ENCODE results near the gene LSAMP.

LSAMP gene

GRCh38 chr3:116045314-116045713, 400.0 kb downstream of the LSAMP start:
- no peak for DNase-seq

GRCh38 chr3:116040152-116040551, 405.1 kb downstream of the LSAMP start:
- DNase-seq: no peak

DNA sequence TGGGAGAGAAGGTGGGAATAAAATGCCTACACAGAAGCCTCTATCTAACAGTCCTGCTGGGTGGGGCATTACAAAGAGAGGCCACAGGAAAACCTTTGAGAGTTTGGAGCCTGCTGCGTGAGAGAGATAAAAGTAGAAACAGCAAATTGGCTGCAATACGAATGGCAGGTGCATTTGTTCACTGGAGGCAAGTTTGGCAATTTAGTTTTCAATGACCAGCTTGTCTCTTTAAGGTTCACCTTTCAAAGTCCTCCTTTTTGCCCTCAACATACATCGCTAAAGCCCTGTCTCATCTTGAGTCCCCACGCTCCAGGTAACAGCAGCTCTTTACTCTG, 405.7 kb downstream of the LSAMP start:
- no peak for DNase-seq

DNA sequence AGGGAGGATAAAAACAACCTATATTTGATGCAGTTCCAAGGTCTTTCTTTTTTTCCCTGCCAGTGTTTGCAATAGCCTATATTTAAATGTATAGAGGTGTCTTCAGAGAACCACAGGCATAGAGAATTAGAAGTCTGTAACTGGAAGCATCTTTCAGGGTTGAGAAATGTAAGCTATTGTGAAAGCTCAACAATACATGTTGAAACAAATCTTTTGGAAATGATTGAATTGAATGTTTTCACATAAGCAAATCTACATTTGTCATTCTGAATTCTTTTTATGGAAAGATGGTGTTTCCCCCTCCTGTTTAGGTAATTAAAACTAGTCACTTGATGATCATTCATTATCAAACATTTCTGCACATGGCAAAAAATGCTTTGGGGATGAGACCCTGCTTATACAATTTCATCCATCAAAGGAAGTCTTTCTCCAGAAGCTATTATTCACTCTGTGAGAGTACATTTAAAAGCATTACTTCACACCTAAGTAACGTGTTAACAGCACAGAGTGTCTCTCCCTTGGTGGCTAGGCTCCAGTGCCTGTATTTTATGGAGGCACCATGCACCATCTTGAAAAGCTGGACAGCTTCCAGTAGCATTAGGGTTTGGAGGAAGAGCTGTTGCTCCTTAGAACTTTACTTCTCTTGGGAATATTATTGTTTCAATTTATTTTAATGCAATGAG, 406.2 kb downstream of the LSAMP start:
- no peak for DNase-seq

GRCh38 chr3:116037954-116038911, 407.1 kb downstream of the LSAMP start:
- no peak for DNase-seq

GRCh38 chr3:116035429-116035828, 409.9 kb downstream of the LSAMP start:
- no peak for DNase-seq

- no peak for DNase-seq
These were observed 410.5 kb downstream of the LSAMP start for GRCh38 chr3:116034794-116035193.

- no peak for DNase-seq
These were observed 411.2 kb downstream of the LSAMP start for GRCh38 chr3:116034086-116034485.

GRCh38 chr3:116033516-116033915, 411.8 kb downstream of the LSAMP start:
- no peak for DNase-seq

- DNase-seq: no peak
These were observed 413.1 kb downstream of the LSAMP start for GRCh38 chr3:116032176-116032575.

- DNase-seq: no peak
These were observed 415.0 kb downstream of the LSAMP start for GRCh38 chr3:116030131-116030850.

DNA sequence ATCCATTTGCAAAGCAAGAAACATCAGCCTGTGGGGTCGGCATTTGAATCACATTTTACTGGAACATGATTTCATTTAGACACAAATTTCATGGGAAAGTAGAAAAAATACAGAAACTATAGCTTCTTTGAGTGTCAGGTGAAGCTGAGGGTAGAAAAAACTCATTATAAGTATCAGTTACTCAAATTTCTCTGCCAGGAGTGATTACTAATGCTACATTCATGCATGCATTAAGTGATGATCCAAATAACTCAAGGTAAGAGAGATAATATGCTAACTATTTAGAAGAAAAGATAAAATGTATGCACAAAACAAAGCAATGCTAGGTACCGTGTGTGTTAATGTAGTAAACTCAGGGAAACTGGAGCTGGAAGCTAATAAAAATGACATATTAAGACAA, 416.0 kb downstream of the LSAMP start:
- no peak for DNase-seq

- DNase-seq: no peak
These were observed 417.1 kb downstream of the LSAMP start for GRCh38 chr3:116028157-116028556.

DNA sequence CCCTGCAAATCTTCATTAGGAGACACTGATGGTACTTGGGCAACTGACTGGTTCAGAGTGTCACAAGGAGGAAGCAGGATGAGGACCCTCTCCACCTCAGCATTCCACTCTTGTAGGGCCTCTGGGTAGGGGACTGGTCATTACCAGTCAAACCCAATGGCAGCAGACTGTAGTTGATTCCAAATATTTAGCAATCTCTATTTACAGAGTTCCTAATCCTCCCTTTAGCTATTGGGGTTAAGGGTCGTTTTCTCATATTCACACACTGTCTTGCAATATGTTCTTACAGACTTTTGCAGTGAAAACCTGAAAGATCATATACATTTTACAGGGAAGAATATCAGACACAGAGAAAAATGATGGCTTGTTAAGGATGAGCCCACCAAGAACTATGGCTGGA, 424.3 kb downstream of the LSAMP start:
- DNase-seq: no peak

- no peak for DNase-seq
These were observed 424.8 kb downstream of the LSAMP start for GRCh38 chr3:116020495-116020894.

GRCh38 chr3:116019254-116019763, 426.0 kb downstream of the LSAMP start:
- DNase-seq: no peak

DNA sequence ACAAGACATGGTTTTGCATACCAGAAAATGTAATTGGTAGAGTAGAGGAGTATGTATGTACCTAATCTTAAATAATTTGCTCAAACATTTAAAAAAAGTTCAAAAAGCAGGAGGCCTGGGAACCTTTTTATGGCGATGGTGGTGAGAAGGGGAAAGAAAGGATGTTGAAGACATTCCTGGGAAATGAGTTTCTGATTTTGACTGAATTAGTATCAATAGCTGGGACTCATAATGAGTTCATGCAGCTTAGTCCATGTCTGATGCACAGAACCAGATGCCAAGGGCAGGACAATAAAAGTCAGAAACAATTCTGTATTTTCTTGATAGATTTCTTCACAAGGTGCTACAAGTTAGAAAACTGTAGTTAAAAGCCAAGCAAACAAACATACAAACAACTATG, 426.6 kb downstream of the LSAMP start:
- no peak for DNase-seq

- no peak for DNase-seq
These were observed 429.4 kb downstream of the LSAMP start for GRCh38 chr3:116015931-116016330.

GRCh38 chr3:116007000-116007399, 438.3 kb downstream of the LSAMP start:
- DNase-seq: no peak

GRCh38 chr3:116005404-116005803, 439.9 kb downstream of the LSAMP start:
- no peak for DNase-seq

GRCh38 chr3:116002235-116002634, 443.1 kb downstream of the LSAMP start:
- no peak for DNase-seq

DNA sequence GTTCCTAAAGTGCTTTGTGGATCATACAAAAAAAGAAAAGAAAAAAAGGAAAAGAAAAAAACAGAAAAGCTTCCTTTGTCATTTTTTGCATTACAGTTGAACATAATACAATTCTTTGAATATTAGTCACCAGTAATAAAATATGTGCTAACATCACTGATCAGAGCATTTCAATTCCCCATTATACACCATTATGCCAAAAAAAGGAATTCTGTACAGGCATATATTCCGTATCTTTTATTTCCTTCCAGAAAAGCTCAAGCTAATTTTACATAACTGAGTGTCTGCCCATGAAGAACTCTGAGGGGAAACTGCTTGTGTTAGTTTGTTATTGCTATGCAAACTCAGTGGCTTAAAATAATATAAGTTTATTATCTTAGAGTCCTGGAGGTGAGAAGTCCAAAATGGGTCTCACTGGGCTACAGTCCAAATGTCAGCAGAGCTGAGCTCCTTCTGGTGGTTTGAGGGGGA, 444.1 kb downstream of the LSAMP start:
- DNase-seq: no peak

DNA sequence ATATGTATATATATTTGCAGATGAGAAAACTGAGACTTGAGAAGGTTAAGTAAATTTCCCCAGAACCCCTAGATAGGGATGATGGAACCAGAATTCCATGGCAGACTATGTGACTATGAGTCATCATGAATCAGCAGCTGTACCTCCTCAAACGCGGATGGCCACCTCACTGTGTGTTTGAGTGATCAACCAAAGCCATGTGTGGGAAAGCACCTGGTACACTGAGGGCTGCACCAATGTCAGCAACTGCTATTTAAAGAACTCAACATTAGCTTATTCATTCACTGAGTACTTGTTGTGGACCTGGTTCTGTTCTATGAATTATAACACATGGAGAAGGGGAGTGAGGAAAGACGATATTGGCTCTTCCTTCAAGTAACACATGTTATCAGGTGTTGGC, 445.0 kb downstream of the LSAMP start:
- no peak for DNase-seq

Data from CD4-positive, alpha-beta T cell treated with Interleukin-10 for 1 hour (primary cell).